Coronary artery (tissue), 2 donors: ENCODE data around the gene COX6B1.

Experiments
- DNase-seq: peaks from one replicate; pipeline ENCODE4 v3.0.0-alpha.2; 2017; ENCODE audit warnings: low spot score
- H3K27ac ChIP-seq, 2 donors: fragments of 200-600 bp; sonication (generic); one replicate each; pipeline ENCODE4 v1.5.1; 2016 to 2019
- H3K4me3 ChIP-seq: fragments of 200-600 bp; sonication (generic); 2 replicates; pipeline ENCODE4 v1.5.1; 2016; ENCODE audit warnings: mild to moderate bottlenecking, moderate library complexity
- TF ChIP-seq, protein P1 (sequence below): fragments of 200-600 bp; sonication (generic); IDR thresholded peaks from one replicate; pipeline ENCODE4 v1.5.1; 2019; ENCODE audit warnings: antibody characterized with exemption

Gene COX6B1

DNA sequence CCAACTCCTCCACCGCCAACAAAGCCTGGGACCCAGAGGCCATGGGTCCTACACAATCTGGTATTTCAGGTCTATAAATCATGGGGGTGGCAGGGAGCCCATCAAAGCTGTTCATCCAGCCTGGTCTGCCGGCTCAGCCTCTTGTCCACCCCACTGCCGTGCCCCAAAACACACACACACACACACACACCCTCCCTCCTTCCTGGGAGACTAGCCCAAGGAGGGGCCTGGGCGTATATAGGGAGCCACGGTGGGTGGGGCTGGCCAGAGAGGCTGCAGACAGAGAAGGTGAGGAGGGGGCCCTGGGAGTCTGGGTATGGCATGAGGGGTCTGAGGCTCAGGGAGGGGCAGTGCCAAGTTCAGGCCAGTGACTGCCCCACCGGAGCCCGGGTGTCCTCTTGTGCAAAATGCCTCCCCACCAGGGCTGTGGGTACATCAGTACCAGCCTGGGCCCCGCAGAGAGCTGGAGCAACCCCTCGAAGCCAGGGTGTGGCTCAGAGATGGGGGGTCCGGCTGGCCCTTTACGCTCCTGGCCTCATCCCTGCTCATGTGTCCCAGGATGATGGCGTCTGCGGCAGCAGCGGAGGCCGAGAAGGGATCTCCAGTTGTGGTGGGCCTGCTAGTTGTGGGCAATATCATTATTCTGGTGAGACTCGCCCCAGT, 18.3 kb downstream of the COX6B1 start, which contains the start of gene UPK1A:
Gene UPK1A, plus strand, starts transcription at position 267 of the 663 bp plus-strand sequence. Its CDS starts 296 bp downstream, at position 563.
- no peak within 1 kb of the TSS for H3K4me3 ChIP-seq

GRCh38 chr19:35669566-35669965, 21.4 kb downstream of the COX6B1 start:
- DNase-seq = no peak
- Histone ChIP-seq H3K27ac (no peak overlapping the region), H3K4me3 (no peak overlapping the region)
- TF ChIP-seq, protein P1, sequence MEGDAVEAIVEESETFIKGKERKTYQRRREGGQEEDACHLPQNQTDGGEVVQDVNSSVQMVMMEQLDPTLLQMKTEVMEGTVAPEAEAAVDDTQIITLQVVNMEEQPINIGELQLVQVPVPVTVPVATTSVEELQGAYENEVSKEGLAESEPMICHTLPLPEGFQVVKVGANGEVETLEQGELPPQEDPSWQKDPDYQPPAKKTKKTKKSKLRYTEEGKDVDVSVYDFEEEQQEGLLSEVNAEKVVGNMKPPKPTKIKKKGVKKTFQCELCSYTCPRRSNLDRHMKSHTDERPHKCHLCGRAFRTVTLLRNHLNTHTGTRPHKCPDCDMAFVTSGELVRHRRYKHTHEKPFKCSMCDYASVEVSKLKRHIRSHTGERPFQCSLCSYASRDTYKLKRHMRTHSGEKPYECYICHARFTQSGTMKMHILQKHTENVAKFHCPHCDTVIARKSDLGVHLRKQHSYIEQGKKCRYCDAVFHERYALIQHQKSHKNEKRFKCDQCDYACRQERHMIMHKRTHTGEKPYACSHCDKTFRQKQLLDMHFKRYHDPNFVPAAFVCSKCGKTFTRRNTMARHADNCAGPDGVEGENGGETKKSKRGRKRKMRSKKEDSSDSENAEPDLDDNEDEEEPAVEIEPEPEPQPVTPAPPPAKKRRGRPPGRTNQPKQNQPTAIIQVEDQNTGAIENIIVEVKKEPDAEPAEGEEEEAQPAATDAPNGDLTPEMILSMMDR = no peak

More for the DNA sequence above, 18.3 kb downstream of the COX6B1 start, which contains the start of gene UPK1A:
- no peak within 1 kb of the TSS for H3K27ac ChIP-seq
- no peak for DNase-seq
- TF ChIP-seq, protein P1 = no peak

DNA sequence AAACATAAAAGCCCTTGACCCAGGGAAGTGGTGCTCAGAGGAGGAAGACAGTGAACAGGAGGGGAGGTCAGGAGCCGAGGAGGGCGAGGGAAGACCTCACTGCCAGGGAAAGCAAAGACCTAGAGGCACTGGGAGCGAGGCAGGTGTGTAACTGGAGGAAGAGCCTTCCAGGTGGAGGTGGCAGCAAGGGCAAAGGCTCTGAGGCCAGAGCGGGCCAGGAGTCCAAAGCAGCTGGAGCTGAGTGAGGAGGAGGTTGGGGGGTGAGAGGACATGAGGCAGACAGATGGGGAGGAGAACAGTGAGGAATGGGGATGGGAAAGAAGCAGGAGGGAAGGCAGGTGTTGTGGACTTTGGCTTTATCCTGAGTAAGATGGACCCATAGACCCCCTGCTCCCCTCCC, 21.9 kb downstream of the COX6B1 start:
- no peak for DNase-seq
- no peak overlapping the region for H3K4me3 ChIP-seq
- no peak overlapping the region for H3K27ac ChIP-seq
- TF ChIP-seq, protein P1 = no peak

GRCh38 chr19:35670686-35671085, 22.6 kb downstream of the COX6B1 start:
- Histone ChIP-seq H3K27ac (no peak overlapping the region), H3K4me3 (no peak overlapping the region)
- TF ChIP-seq, protein P1 = no peak
- DNase-seq = no peak

DNA sequence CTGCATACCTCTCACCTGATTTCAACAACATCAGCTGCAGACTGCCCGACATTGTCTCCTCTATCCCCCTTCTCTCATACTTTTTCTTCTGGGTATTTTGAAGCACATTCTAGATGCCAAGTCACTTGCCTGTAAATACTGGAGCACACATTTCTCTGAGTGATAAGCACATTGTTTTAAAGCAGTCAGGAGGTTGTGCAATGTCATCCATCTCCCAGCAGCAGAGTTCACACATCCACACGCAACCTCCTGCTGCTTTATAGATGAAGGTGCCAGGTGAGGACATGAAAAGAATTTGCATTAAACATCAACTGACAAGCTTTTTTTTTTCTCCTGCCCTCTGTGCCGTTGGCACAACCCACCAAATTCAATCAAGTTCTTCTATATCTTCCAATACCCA, 23.7 kb downstream of the COX6B1 start:
- no peak overlapping the region for H3K27ac ChIP-seq
- TF ChIP-seq, protein P1 = no peak
- no peak for DNase-seq
- H3K4me3 ChIP-seq = no peak overlapping the region

GRCh38 chr19:35673121-35673804, 25.1 kb downstream of the COX6B1 start:
- DNase-seq = no peak
- peak overlapping the region; percentile 61 for H3K4me3 ChIP-seq
- H3K27ac ChIP-seq = no peak overlapping the region
- TF ChIP-seq, protein P1 = no peak
